OCI-M2 (cell line): ENCODE measurements around the gene MRLN.

Source experiments
- DNase-seq: peaks from one replicate; lab custom pipeline; 2025; ENCODE audit not compliant: unreplicated experiment; lab: John Stamatoyannopoulos, UW

Gene MRLN

DNA sequence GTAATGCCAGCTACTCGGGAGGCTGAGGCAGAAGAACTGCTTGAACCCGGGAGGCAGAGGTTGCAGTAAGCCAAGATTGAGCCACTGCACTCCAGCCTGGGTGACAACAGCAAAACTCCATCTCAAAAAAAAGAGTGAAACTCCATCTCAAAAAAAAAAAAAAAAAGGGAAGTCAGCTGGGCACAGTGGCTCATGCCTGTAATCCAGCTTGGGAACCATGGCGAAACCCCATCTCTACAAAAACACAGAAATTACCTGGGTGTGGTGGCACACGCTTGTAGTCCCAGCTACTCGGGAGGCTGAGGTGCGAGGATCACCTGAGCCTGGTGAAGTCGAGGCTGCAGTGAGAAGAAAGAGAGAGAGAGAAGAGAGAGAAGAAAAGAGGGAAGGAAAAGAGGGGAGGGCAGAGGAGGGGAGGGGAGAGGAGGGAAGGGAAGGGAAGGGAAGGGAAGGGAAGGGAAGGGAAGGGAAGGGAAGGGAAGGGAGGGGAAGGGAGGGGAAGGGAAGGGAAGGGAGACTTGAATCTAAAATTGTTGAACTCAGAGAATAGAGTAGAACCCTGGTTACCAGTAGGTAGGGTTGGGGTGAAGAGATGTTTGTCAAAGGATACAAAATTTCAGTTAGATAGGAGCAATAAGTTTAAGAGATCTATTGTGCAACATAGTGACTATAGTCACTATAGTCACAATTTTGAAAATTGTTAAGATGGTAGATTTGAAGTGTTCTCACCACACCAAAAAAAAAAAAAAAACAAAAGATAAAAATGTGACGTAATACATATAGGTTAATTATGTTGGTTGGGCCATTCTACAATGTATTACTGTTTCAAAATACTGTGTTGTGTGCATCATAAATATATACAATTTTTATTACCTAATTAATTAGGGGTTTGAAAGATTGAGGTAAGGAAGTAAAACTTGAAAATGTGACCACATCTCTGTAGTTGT, 46.1 kb downstream of the MRLN start:
- DNase-seq: no peak

DNA sequence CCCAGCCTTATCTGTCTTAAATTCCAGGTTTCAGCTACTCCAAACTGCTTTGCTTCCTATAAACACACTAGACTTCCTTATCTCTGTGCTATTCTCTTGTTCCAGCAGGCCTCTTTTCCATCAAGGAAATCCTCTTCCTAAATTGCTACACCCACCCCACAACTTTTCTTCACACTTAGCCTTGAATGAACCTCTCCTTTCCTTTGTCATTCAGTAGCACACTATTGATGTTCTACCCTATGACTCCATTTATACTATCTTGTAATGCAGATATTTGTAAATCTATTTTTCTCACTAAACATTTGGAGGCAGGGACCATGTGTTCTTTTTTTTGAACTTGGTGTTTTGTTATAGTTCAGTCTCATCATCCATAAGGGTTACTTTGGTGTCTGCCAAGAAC, 47.3 kb downstream of the MRLN start:
- no peak for DNase-seq

- no peak for DNase-seq
Observed at GRCh38 chr10:59704630-59705029, 48.6 kb downstream of the MRLN start.

- DNase-seq: no peak
Observed at GRCh38 chr10:59702347-59702746, 50.9 kb downstream of the MRLN start.

- DNase-seq: no peak
Observed at GRCh38 chr10:59700709-59701108, 52.5 kb downstream of the MRLN start.

- no peak for DNase-seq
Observed at GRCh38 chr10:59698326-59698725, 54.9 kb downstream of the MRLN start.

DNA sequence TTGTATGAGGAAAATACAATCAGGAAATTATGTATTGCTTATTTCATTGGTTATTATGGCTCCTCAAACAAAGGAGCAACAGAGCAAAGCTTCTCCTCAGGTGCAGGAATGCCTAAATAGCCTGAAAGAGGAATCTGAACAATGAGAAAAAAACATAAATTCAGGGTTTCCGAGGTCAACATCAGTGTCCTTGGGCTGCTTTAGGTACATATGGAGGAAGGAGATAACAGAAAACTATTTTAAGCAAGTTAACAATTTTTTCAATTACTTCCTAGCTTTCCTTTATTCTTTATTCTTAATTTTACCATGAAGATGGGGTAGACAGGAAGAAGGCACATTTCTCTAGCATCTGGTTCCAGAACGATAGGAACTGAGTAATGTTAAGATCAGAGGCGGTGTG, 57.6 kb downstream of the MRLN start:
- no peak for DNase-seq

DNA sequence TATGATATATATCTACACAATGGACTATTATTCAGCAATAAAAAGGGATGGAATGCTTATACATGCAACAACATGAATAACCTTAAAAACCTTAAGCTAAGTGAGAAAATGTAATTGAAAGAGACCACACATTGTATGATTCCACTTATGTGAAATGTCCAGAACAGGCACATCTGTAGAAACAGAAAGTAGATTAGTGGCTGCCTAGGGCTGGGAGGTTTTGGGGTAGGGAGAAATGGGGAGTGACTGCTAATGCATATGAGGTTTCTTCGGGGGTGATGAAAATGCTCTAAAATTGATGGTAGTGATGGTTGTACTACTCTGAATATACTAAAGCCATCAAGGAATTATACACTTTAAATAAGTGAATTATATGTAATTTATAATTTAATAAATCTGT, 58.3 kb downstream of the MRLN start:
- no peak for DNase-seq

GRCh38 chr10:59692113-59692512, 61.1 kb downstream of the MRLN start:
- DNase-seq: no peak

DNA sequence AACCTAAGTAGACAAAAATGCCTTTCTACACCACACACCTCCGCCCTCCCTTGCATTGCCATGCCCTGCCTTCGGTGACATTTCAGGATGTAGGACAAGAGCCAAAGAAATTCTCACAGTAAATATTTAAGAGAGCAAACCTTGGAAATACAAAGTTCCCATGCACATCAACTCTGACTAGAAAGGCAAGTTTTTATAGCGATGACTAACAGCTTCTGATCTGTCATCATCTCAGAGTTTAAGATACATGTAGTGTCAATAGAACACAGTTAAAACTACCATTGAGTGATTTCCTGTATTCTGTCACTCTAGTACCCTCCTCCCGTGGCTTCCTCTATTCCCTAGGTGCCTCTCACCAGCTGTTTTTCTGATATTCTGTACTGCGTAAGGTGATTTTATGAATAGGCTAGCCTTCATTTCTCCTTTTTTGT, 64.3 kb downstream of the MRLN start:
- DNase-seq: no peak

DNA sequence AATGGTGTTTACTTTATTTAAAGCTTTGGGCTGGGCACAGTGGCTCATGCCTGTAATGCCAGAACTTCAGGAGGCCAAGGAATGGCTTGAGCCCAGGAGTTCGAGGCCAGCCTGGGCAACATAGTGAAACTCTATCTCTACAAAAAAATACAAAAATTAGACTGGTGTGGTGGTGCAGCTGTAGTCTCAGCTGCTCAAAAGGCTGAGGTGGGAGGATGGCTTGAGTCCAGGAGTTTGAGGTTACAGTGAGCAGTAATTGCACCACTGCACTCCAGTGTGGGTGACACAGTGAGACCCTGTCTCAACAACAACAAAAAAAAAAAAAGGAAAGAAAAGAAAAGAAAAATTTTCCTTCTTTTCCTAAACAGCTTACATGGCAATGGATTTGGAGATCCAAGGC, 65.6 kb downstream of the MRLN start:
- no peak for DNase-seq
